PC-3 (cell line): Measurements from ENCODE around the gene PFN1. TPM values are rescaled to one million over a fixed set of nuclear protein-coding genes. Genes with fewer than 3 reads are reported as not detected.
"Not testable (repeated sequence)": the region's sequence is repeated elsewhere in the genome, so short reads cannot be mapped to it uniquely, and the experiment has no call there.

ENCODE experiments used
- ATAC-seq: fragments of 200-7000 bp; cut with Tn5 transposase; 2 replicates; pipeline ENCODE4 v1.9.1; 2020; ENCODE audit warnings: mild to moderate bottlenecking, moderate library complexity
- BruUV-seq: library from RNA; stranded (reverse); fragments of 400-500 nt; replicated peaks from 2 replicates; lab custom pipeline; 2021; lab: Mats Ljungman, UMichigan
- CTCF ChIA-PET: fragments of 300-600 bp; sonication (Branson Sonifier 250); formaldehyde crosslinking; loops from one replicate; lab custom pipeline; 2022; ENCODE audit warnings: antibody characterized with exemption; lab: Charles Lee
- POLR2A ChIA-PET: fragments of 300-600 bp; sonication (Branson Sonifier 250); formaldehyde crosslinking; loops from one replicate; lab custom pipeline; 2022; ENCODE audit warnings: antibody characterized with exemption; ENCODE audit not compliant: unreplicated experiment; lab: Charles Lee
- DNase-seq: peaks from one replicate; pipeline ENCODE4 v3.0.0-alpha.2; 2015
- H2AFZ ChIP-seq: fragments of 300-600 bp; sonication (generic); 2 replicates; pipeline ENCODE4 v1.6.0; 2016; ENCODE audit warnings: antibody characterized with exemption, low read length
- H3F3A ChIP-seq: fragments of 300-600 bp; sonication (generic); one replicate; pipeline ENCODE4 v1.6.0; 2017; ENCODE audit warnings: antibody characterized with exemption, low read length, control low read depth, mild to moderate bottlenecking; ENCODE audit not compliant: unreplicated experiment
- H3K27ac ChIP-seq: fragments of 300-600 bp; sonication (generic); 2 replicates; pipeline ENCODE4 v1.5.1; 2016; ENCODE audit warnings: mild to moderate bottlenecking, low read length
- H3K27me3 ChIP-seq: fragments of 300-600 bp; sonication (generic); 2 replicates; pipeline ENCODE4 v1.6.1; 2016; ENCODE audit warnings: low read length, mixed read lengths
- H3K36me3 ChIP-seq: fragments of 300-600 bp; sonication (generic); 2 replicates; pipeline ENCODE4 v1.6.1; 2016; ENCODE audit warnings: low read depth, mixed run types, low read length, mixed read lengths
- H3K4me1 ChIP-seq: fragments of 300-600 bp; sonication (generic); 2 replicates; pipeline ENCODE4 v1.5.1; 2016; ENCODE audit warnings: low read length; ENCODE audit not compliant: insufficient read depth
- H3K4me2 ChIP-seq: fragments of 300-600 bp; sonication (generic); 2 replicates; pipeline ENCODE4 v1.6.0; 2016; ENCODE audit warnings: low read length
- H3K4me3 ChIP-seq: fragments of 300-600 bp; sonication (generic); 2 replicates; pipeline ENCODE4 v1.5.1; 2016; ENCODE audit warnings: mild to moderate bottlenecking, low read length, mixed read lengths
- H3K79me2 ChIP-seq: fragments of 300-600 bp; sonication (generic); 2 replicates; pipeline ENCODE4 v1.6.1; 2017; ENCODE audit warnings: low read length, mixed read lengths
- H3K9ac ChIP-seq: fragments of 300-600 bp; sonication (generic); 2 replicates; pipeline ENCODE4 v1.6.0; 2016; ENCODE audit warnings: mild to moderate bottlenecking, low read length
- H3K9me2 ChIP-seq: fragments of 300-600 bp; sonication (generic); replicated peaks from 2 replicates; pipeline ENCODE4 v1.6.1; 2016; ENCODE audit warnings: mixed run types, low read length, mixed read lengths
- H3K9me3 ChIP-seq: fragments of 300-600 bp; sonication (generic); 2 replicates; pipeline ENCODE4 v1.6.1; 2016; ENCODE audit warnings: low read length, mixed read lengths
- H4K20me1 ChIP-seq: fragments of 300-600 bp; sonication (generic); 2 replicates; pipeline ENCODE4 v1.6.1; 2016; ENCODE audit warnings: low read length, mixed read lengths
- CTCF ChIP-seq: fragments of 300-600 bp; sonication (generic); conservative IDR thresholded peaks from 2 replicates; pipeline ENCODE4 v1.5.1; 2017; ENCODE audit warnings: antibody characterized with exemption, low read depth, mild to moderate bottlenecking, low read length
- EZH2 ChIP-seq: fragments of 300-600 bp; sonication (generic); IDR thresholded peaks from one replicate; pipeline ENCODE4 v1.6.1; 2017; ENCODE audit warnings: antibody characterized with exemption, mild to moderate bottlenecking, low read length; ENCODE audit not compliant: unreplicated experiment
- EZH2phosphoT487 ChIP-seq: fragments of 300-600 bp; sonication (generic); IDR thresholded peaks from 2 replicates; pipeline ENCODE4 v1.6.1; 2018; ENCODE audit warnings: mild to moderate bottlenecking, antibody characterized with exemption, low read length, borderline replicate concordance
- intact Hi-C: fragments of 100-400 bp; cut with micrococcal nuclease; formaldehyde crosslinking; loops from 2 replicates; pipeline ENCODE4 v1.9.0; 2023
- total RNA-seq: library from RNA; depleted of rRNA; stranded (reverse); fragments of >200 nt; gene quantifications from 2 replicates; pipeline ENCODE4 v1.2.3, GENCODE V29; 2014

The PFN1 gene
- total RNA-seq, 1 experiment from 2014 or later = 1,914 TPM

- H3F3A ChIP-seq = no peaks in the 10 kb centered on the region
- H3K27me3 ChIP-seq = no peaks in the 10 kb centered on the region
- TF ChIP-seq EZH2 = no peak
- TF ChIP-seq EZH2phosphoT487 = no peak
- no peak for TF ChIP-seq CTCF
- H3K4me1 ChIP-seq = peaks cover 7% of the 10 kb centered on the region
- no peaks in the 10 kb centered on the region for H3K79me2 ChIP-seq
- intact Hi-C loops = no loop called here
- H2AFZ ChIP-seq = no peak overlapping the region
- no peak overlapping the region for H3K9ac ChIP-seq
- H3K36me3 ChIP-seq = no peaks in the 10 kb centered on the region
- ChIA-PET POLR2A (no interaction called here), CTCF (no interaction called here)
- DNase-seq (peak; percentile 29), ATAC-seq (no peak)
- H3K4me3 ChIP-seq = no peak overlapping the region
- H4K20me1 ChIP-seq = no peaks in the 10 kb centered on the region
- H3K9me2 ChIP-seq = no peaks in the 10 kb centered on the region
- no peak overlapping the region for H3K27ac ChIP-seq
- no peaks in the 10 kb centered on the region for H3K9me3 ChIP-seq
- no TSS peak for BruUV-seq
- H3K4me2 ChIP-seq = no peak overlapping the region
Measured at GRCh38 chr17:4913994-4914393, 34.3 kb downstream of the PFN1 start.

- H4K20me1 ChIP-seq = no peaks in the 10 kb centered on the region
- intact Hi-C loops = loop anchor here (1.0 to 5.0 kb wide), 3 partner anchors 33 to 153 kb away; partner anchors contain the start of genes RNF167, SLC25A11 and SPAG7
- TF ChIP-seq EZH2phosphoT487 (no peak), CTCF (peak; percentile 71), EZH2 (no peak)
- no peaks in the 10 kb centered on the region for H3F3A ChIP-seq
- H3K4me1 ChIP-seq = peaks cover 7% of the 10 kb centered on the region
- BruUV-seq = no TSS peak
- DNase-seq (peak; percentile 85), ATAC-seq (peak; percentile 97)
- no peaks in the 10 kb centered on the region for H3K9me2 ChIP-seq
- no peak overlapping the region for H3K27ac ChIP-seq
- H2AFZ ChIP-seq = peak overlapping the region; percentile 65; the same call in 1 of the 2 replicates
- ChIA-PET CTCF (interaction anchor here (0.6 to 1.8 kb wide), 5 partner anchors 25 to 1953 kb away, joined by 3 to 18 read pairs (median 5); partner anchors contain the start of genes RNF167, SLC25A11 and SPAG7), POLR2A (interaction anchor here (0.6 kb wide), 1 partner anchor 59 kb away, joined by 5 read pairs; the partner anchor contains the start of gene SPAG7)
- H3K4me3 ChIP-seq = no peak overlapping the region
- no peaks in the 10 kb centered on the region for H3K79me2 ChIP-seq
- no peaks in the 10 kb centered on the region for H3K36me3 ChIP-seq
- H3K9me3 ChIP-seq = no peaks in the 10 kb centered on the region
- H3K9ac ChIP-seq = no peak overlapping the region
- peak overlapping the region; percentile 10; the same call in 1 of the 2 replicates for H3K4me2 ChIP-seq
- no peaks in the 10 kb centered on the region for H3K27me3 ChIP-seq
Measured at GRCh38 chr17:4908711-4909496, 39.4 kb downstream of the PFN1 start.

GRCh38 chr17:4908301-4908700, 40.0 kb downstream of the PFN1 start:
- TF ChIP-seq EZH2phosphoT487 = no peak
- no peak for TF ChIP-seq CTCF
- TF ChIP-seq EZH2 = no peak
- no peak overlapping the region for H3K27ac ChIP-seq
- BruUV-seq = no TSS peak
- no peak for DNase-seq
- no peak for ATAC-seq
- intact Hi-C loops = loop anchor here (5.0 kb wide), 1 partner anchor 34 kb away; the partner anchor contains the start of genes RNF167 and SLC25A11
- H3K4me3 ChIP-seq = no peak overlapping the region
- H3K79me2 ChIP-seq = no peaks in the 10 kb centered on the region
- H4K20me1 ChIP-seq = no peaks in the 10 kb centered on the region
- H3K4me1 ChIP-seq = peaks cover 9% of the 10 kb centered on the region
- H2AFZ ChIP-seq = no peak overlapping the region
- H3K27me3 ChIP-seq = no peaks in the 10 kb centered on the region
- CTCF ChIA-PET = interaction anchor here (0.6 to 1.8 kb wide), 5 partner anchors 26 to 1953 kb away, joined by 3 to 18 read pairs (median 5); partner anchors contain the start of genes RNF167, SLC25A11 and SPAG7
- no peaks in the 10 kb centered on the region for H3F3A ChIP-seq
- POLR2A ChIA-PET = no interaction called here
- H3K4me2 ChIP-seq = no peak overlapping the region
- H3K9me3 ChIP-seq = no peaks in the 10 kb centered on the region
- no peaks in the 10 kb centered on the region for H3K9me2 ChIP-seq
- H3K36me3 ChIP-seq = no peaks in the 10 kb centered on the region
- H3K9ac ChIP-seq = no peak overlapping the region

GRCh38 chr17:4906642-4907041, 41.7 kb downstream of the PFN1 start:
- H3K4me2 ChIP-seq, H3K9me2 ChIP-seq, H3K27ac ChIP-seq, H3K36me3 ChIP-seq, BruUV-seq, CTCF ChIA-PET, H3K9me3 ChIP-seq, H2AFZ ChIP-seq, H3K4me3 ChIP-seq, H3K9ac ChIP-seq, DNase-seq, H3F3A ChIP-seq, ATAC-seq, H4K20me1 ChIP-seq, H3K27me3 ChIP-seq, H3K79me2 ChIP-seq, POLR2A ChIA-PET: not testable (repeated sequence)
- H3K4me1 ChIP-seq = peaks cover 17% of the 10 kb centered on the region
- intact Hi-C loops = loop anchor here (5.0 kb wide), 1 partner anchor 36 kb away; the partner anchor contains the start of genes RNF167 and SLC25A11
